EH (cell line): ENCODE results near the gene CTXND2.

ENCODE experiments used
- DNase-seq: peaks from one replicate; pipeline ENCODE4 v3.0.0-alpha.2; 2015; ENCODE audit warnings: low read depth

CTXND2 gene

GRCh38 chr1:150961756-150962155, 74.8 kb downstream of the CTXND2 start:
- DNase-seq: no peak
